Hepatocyte (in vitro differentiated cells): ENCODE measurements around the gene TLL1.

Experiments
- EZH2phosphoT487 ChIP-seq: fragments of 200-600 bp; sonication (generic); IDR thresholded peaks from one replicate; pipeline ENCODE4 v1.6.1; 2018; ENCODE audit warnings: antibody characterized with exemption, mild to moderate bottlenecking, low read depth, moderate library complexity; ENCODE audit not compliant: unreplicated experiment, severe bottlenecking
- TF ChIP-seq, protein P1 (sequence below): fragments of 200-600 bp; sonication (generic); IDR thresholded peaks from 2 replicates; pipeline ENCODE4 v1.5.1; 2016; ENCODE audit warnings: antibody characterized with exemption, mild to moderate bottlenecking; ENCODE audit not compliant: poor library complexity

DNA sequence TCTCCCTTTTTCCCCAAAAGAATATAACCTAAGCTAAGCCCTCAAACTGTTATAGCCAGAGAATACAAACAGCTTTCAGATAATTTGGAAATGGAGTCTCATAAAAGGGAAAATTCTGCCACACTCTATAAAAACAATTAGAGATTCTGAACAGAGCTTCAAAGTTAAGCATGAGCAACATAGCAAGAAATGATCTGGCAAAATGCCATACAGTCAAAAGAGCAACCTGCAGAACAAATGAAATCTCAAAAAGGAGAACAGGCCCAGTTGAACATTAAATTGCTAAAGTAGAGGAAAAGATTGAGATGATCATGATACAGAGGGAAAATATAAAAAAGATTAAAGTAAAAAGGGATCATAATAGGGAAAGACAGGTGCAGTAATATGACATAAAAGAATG is 250.5 kb downstream of the TLL1 start:
- TF ChIP-seq EZH2phosphoT487, result no peak
- TF ChIP-seq, protein P1, sequence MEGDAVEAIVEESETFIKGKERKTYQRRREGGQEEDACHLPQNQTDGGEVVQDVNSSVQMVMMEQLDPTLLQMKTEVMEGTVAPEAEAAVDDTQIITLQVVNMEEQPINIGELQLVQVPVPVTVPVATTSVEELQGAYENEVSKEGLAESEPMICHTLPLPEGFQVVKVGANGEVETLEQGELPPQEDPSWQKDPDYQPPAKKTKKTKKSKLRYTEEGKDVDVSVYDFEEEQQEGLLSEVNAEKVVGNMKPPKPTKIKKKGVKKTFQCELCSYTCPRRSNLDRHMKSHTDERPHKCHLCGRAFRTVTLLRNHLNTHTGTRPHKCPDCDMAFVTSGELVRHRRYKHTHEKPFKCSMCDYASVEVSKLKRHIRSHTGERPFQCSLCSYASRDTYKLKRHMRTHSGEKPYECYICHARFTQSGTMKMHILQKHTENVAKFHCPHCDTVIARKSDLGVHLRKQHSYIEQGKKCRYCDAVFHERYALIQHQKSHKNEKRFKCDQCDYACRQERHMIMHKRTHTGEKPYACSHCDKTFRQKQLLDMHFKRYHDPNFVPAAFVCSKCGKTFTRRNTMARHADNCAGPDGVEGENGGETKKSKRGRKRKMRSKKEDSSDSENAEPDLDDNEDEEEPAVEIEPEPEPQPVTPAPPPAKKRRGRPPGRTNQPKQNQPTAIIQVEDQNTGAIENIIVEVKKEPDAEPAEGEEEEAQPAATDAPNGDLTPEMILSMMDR, result no peak
